GM12801 (cell line): ENCODE results near the gene TMEM72.

Source experiments
- CTCF ChIP-seq: IDR thresholded peaks from one replicate; pipeline ENCODE4 v1.5.1; 2011; ENCODE audit warnings: control low read depth; ENCODE audit not compliant: insufficient read length; ENCODE audit errors: extremely low read depth

The TMEM72 gene

GRCh38 chr10:44937196-44938005 lies 26.3 kb downstream of the TMEM72 start:
- TF ChIP-seq CTCF: no peak

GRCh38 chr10:44938956-44939355 lies 27.8 kb downstream of the TMEM72 start:
- TF ChIP-seq CTCF: no peak

- no peak for TF ChIP-seq CTCF
Observed at GRCh38 chr10:44939691-44940401, 28.7 kb downstream of the TMEM72 start.

- TF ChIP-seq CTCF: no peak
Observed at GRCh38 chr10:44944354-44944753, 33.2 kb downstream of the TMEM72 start.

- no peak for TF ChIP-seq CTCF
Observed at GRCh38 chr10:44946205-44946604, 35.1 kb downstream of the TMEM72 start.

GRCh38 chr10:44947371-44948152 lies 36.4 kb downstream of the TMEM72 start:
- no peak for TF ChIP-seq CTCF

- no peak for TF ChIP-seq CTCF
Observed at GRCh38 chr10:44948642-44949041, 37.5 kb downstream of the TMEM72 start.
